IMR-90 (cell line): ENCODE measurements around the gene RMDN3.

Experiments used
- BHLHE40 ChIP-seq: fragments of 150-350 bp; IDR thresholded peaks from 2 replicates; pipeline ENCODE4 v1.6.1; 2016; ENCODE audit warnings: mild to moderate bottlenecking, low read depth, low read length
- MAFK ChIP-seq: IDR thresholded peaks from 2 replicates; pipeline ENCODE4 v1.6.1; 2012; ENCODE audit warnings: low read depth, low read length, improper control_type of control experiment
- POLR2A ChIP-seq: IDR thresholded peaks from 2 replicates; pipeline ENCODE4 v1.6.1; 2012; ENCODE audit warnings: mild to moderate bottlenecking, low read depth, low read length
- RAD21 ChIP-seq: IDR thresholded peaks from 2 replicates; pipeline ENCODE4 v1.6.1; 2012; ENCODE audit warnings: low read length, improper control_type of control experiment
- RFX5 ChIP-seq: IDR thresholded peaks from 2 replicates; pipeline ENCODE4 v1.8.0; 2012; ENCODE audit warnings: low read depth, mild to moderate bottlenecking, low read length, moderate library complexity
- TF ChIP-seq, protein P1 (sequence below): conservative IDR thresholded peaks from 2 replicates; pipeline ENCODE4 v1.5.1; 2012; ENCODE audit warnings: mild to moderate bottlenecking, low read depth, low read length, improper control_type of control experiment

DNA sequence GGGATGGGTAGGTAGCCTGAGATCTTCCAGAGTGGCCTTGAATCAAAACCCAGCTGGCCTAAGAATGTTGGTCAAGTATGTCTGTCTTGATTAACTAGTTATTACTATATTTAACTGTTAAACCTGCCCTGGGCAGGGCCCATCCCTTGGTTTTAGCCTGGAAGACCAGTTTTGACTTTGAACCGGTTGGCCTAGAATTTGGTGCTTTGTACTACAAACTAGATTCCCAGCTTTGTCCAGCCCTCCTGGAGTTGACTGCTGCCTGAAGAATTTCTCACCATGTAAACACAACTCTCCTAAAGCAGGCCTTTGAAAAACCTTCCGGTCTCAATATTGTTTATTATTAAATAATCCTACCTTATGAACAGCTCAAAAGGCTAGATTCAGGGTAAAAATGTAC is 30.8 kb upstream of the RMDN3 start:
- no peak for TF ChIP-seq RAD21
- TF ChIP-seq RFX5: no peak
- TF ChIP-seq, protein P1, sequence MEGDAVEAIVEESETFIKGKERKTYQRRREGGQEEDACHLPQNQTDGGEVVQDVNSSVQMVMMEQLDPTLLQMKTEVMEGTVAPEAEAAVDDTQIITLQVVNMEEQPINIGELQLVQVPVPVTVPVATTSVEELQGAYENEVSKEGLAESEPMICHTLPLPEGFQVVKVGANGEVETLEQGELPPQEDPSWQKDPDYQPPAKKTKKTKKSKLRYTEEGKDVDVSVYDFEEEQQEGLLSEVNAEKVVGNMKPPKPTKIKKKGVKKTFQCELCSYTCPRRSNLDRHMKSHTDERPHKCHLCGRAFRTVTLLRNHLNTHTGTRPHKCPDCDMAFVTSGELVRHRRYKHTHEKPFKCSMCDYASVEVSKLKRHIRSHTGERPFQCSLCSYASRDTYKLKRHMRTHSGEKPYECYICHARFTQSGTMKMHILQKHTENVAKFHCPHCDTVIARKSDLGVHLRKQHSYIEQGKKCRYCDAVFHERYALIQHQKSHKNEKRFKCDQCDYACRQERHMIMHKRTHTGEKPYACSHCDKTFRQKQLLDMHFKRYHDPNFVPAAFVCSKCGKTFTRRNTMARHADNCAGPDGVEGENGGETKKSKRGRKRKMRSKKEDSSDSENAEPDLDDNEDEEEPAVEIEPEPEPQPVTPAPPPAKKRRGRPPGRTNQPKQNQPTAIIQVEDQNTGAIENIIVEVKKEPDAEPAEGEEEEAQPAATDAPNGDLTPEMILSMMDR: no peak
- no peak for TF ChIP-seq MAFK
- no peak for TF ChIP-seq POLR2A
- no peak for TF ChIP-seq BHLHE40
